ENCODE data around the gene RMI2. TPM values are rescaled to one million over a fixed set of nuclear protein-coding genes. Genes with fewer than 3 reads are reported as not detected.

Gene RMI2
- total and polyA plus RNA-seq, 2 donors (not counting 1 experiment from before 2014, with no cell fraction given): 6.6 to 6.8 TPM

GRCh38 chr16:11395949-11396240, 50.6 kb downstream of the RMI2 start:
- H2AFZ ChIP-seq (ENCODE audit: low read length): no peak overlapping the region
- no peak overlapping the region for H3K27ac ChIP-seq (ENCODE audit: insufficient read depth, low read length)
- DNase-seq (ENCODE audit: low read depth in 2 of 2): no peak
- TF ChIP-seq, protein P1, sequence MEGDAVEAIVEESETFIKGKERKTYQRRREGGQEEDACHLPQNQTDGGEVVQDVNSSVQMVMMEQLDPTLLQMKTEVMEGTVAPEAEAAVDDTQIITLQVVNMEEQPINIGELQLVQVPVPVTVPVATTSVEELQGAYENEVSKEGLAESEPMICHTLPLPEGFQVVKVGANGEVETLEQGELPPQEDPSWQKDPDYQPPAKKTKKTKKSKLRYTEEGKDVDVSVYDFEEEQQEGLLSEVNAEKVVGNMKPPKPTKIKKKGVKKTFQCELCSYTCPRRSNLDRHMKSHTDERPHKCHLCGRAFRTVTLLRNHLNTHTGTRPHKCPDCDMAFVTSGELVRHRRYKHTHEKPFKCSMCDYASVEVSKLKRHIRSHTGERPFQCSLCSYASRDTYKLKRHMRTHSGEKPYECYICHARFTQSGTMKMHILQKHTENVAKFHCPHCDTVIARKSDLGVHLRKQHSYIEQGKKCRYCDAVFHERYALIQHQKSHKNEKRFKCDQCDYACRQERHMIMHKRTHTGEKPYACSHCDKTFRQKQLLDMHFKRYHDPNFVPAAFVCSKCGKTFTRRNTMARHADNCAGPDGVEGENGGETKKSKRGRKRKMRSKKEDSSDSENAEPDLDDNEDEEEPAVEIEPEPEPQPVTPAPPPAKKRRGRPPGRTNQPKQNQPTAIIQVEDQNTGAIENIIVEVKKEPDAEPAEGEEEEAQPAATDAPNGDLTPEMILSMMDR (conservative IDR thresholded peaks at IDR 0.05 in 1 of 2, IDR thresholded peaks at IDR 0.05 in 1 of 2; ENCODE audit: low read depth in 1 of 2, low read length in 2 of 2): no peak
- no peak for TF ChIP-seq EZH2 (IDR thresholded peaks at IDR 0.05; ENCODE audit: low read length, missing control alignments)
- H3K9me3 ChIP-seq (ENCODE audit: control insufficient read depth, insufficient read depth, low read depth, low read length): no peaks in the 10 kb centered on the region
- no peak overlapping the region for H3K4me2 ChIP-seq (ENCODE audit: extremely low read depth, insufficient read depth, low read length)
- H3K36me3 ChIP-seq (ENCODE audit: control insufficient read depth, insufficient read depth, low read length): no peaks in the 10 kb centered on the region
- peaks cover 3% of the 10 kb centered on the region for H3K27me3 ChIP-seq (ENCODE audit: control insufficient read depth, insufficient read depth, low read length)
- no peaks in the 10 kb centered on the region for H3K4me1 ChIP-seq (ENCODE audit: control insufficient read depth, extremely low read depth, insufficient read depth, low read length)
- no peaks in the 10 kb centered on the region for H3K79me2 ChIP-seq (ENCODE audit: control insufficient read depth, insufficient read depth, low read length)
- no peaks in the 10 kb centered on the region for H4K20me1 ChIP-seq (ENCODE audit: control insufficient read depth, extremely low read depth, insufficient read depth, low read length)
- H3K4me3 ChIP-seq (replicated peaks in 1 of 4; ENCODE audit: control extremely low read depth in 1 of 4, insufficient read depth in 1 of 4, low read depth in 3 of 4, low read length in 4 of 4): no peak overlapping the region
- no peak overlapping the region for H3K9ac ChIP-seq (ENCODE audit: insufficient read depth, low read length)

DNA sequence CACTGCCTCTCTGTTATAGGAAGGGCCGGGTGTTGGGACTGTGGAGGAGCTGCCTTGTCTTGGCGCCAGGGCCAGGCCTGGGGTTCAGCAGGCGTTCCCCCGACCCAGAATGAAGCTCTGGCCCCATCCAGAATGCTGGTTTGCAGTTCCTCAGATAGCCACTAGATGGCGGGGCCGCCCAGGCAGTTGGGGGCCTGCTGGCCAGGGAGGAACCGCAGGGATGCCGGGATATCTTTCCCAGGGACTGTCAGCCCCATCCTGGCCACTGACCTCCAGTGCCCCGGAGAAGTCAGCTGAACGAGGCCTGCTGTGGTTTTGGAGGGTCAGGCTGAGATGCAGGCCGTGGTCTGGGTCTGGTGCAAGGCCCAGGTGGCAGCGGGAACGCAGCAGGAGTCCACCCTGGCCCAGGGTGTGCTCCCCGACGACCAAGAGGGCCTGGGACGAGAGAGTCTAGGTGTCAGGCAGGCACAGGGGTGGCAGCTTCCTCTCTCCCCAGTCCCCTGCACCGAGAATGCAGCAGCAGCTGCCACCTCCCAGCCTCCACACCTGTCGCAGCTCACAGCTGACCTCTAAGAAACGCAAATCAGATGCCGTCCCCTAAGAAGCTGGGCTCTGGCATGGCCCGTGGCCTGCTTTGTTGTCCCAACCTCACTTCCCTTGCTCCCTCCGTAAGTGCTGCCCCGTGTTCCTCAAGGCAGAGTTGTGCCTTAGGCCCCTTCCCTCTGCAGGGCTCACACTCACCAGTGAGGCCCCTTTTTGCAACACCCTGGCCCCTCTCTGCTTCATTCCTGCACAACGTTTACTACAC, 51.2 kb downstream of the RMI2 start:
- peak overlapping the region; percentile 86 for H2AFZ ChIP-seq (ENCODE audit: low read length)
- DNase-seq (ENCODE audit: low read depth in 2 of 2): peak; percentile 40 to 61
- no peaks in the 10 kb centered on the region for H4K20me1 ChIP-seq (ENCODE audit: control insufficient read depth, extremely low read depth, insufficient read depth, low read length)
- no peaks in the 10 kb centered on the region for H3K9me3 ChIP-seq (ENCODE audit: control insufficient read depth, insufficient read depth, low read depth, low read length)
- no peak overlapping the region for H3K27ac ChIP-seq (ENCODE audit: insufficient read depth, low read length)
- H3K9ac ChIP-seq (ENCODE audit: insufficient read depth, low read length): no peak overlapping the region
- H3K27me3 ChIP-seq (ENCODE audit: control insufficient read depth, insufficient read depth, low read length): peaks cover 3% of the 10 kb centered on the region
- H3K79me2 ChIP-seq (ENCODE audit: control insufficient read depth, insufficient read depth, low read length): no peaks in the 10 kb centered on the region
- no peaks in the 10 kb centered on the region for H3K4me1 ChIP-seq (ENCODE audit: control insufficient read depth, extremely low read depth, insufficient read depth, low read length)
- no peak overlapping the region for H3K4me3 ChIP-seq (replicated peaks in 1 of 4; ENCODE audit: control extremely low read depth in 1 of 4, insufficient read depth in 1 of 4, low read depth in 3 of 4, low read length in 4 of 4)
- TF ChIP-seq EZH2 (IDR thresholded peaks at IDR 0.05; ENCODE audit: low read length, missing control alignments): no peak
- TF ChIP-seq, protein P1 (conservative IDR thresholded peaks at IDR 0.05 in 1 of 2, IDR thresholded peaks at IDR 0.05 in 1 of 2; ENCODE audit: low read depth in 1 of 2, low read length in 2 of 2): peak; percentile 97 to 98
- H3K36me3 ChIP-seq (ENCODE audit: control insufficient read depth, insufficient read depth, low read length): no peaks in the 10 kb centered on the region
- no peak overlapping the region for H3K4me2 ChIP-seq (ENCODE audit: extremely low read depth, insufficient read depth, low read length)

DNA sequence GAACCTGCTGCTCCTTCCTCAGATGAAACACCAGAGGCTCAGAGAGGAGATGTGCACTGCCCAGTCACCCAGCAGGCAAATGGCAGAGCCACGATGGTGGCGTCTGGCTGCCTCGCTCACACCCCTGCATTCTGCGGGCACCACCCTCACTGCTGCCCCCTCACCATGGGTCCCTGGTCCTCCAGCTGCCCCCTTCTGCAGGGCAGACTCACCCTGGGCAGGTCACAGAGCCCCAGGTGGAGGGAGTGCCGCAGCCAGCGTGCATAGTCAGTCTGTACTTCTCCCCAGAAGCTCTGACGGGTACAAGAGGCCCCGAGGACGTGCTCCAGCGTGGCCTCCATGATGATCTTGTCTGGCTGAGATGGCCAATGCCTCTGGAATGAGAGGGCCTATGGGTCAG, 52.9 kb downstream of the RMI2 start:
- no peaks in the 10 kb centered on the region for H3K9me3 ChIP-seq (ENCODE audit: control insufficient read depth, insufficient read depth, low read depth, low read length)
- TF ChIP-seq, protein P1 (conservative IDR thresholded peaks at IDR 0.05 in 1 of 2, IDR thresholded peaks at IDR 0.05 in 1 of 2; ENCODE audit: low read depth in 1 of 2, low read length in 2 of 2): no peak
- TF ChIP-seq EZH2 (IDR thresholded peaks at IDR 0.05; ENCODE audit: low read length, missing control alignments): no peak
- H3K4me1 ChIP-seq (ENCODE audit: control insufficient read depth, extremely low read depth, insufficient read depth, low read length): no peaks in the 10 kb centered on the region
- peaks cover 3% of the 10 kb centered on the region for H3K27me3 ChIP-seq (ENCODE audit: control insufficient read depth, insufficient read depth, low read length)
- no peak overlapping the region for H3K9ac ChIP-seq (ENCODE audit: insufficient read depth, low read length)
- H3K4me3 ChIP-seq (replicated peaks in 1 of 4; ENCODE audit: control extremely low read depth in 1 of 4, insufficient read depth in 1 of 4, low read depth in 3 of 4, low read length in 4 of 4): no peak overlapping the region
- H3K79me2 ChIP-seq (ENCODE audit: control insufficient read depth, insufficient read depth, low read length): no peaks in the 10 kb centered on the region
- no peak for DNase-seq (ENCODE audit: low read depth in 2 of 2)
- no peak overlapping the region for H2AFZ ChIP-seq (ENCODE audit: low read length)
- H3K27ac ChIP-seq (ENCODE audit: insufficient read depth, low read length): no peak overlapping the region
- no peaks in the 10 kb centered on the region for H3K36me3 ChIP-seq (ENCODE audit: control insufficient read depth, insufficient read depth, low read length)
- H4K20me1 ChIP-seq (ENCODE audit: control insufficient read depth, extremely low read depth, insufficient read depth, low read length): no peaks in the 10 kb centered on the region
- no peak overlapping the region for H3K4me2 ChIP-seq (ENCODE audit: extremely low read depth, insufficient read depth, low read length)
